Subcutaneous abdominal adipose tissue (tissue), 5 donors: ENCODE data around the gene OR2AE1.

Source experiments
- H3K27ac ChIP-seq: one replicate; pipeline ENCODE4 v1.7.0; 2013; ENCODE audit warnings: low read depth, mild to moderate bottlenecking, inconsistent platforms, low read length, moderate library complexity
- H3K27me3 ChIP-seq, 5 donors: one replicate each; pipeline ENCODE4 v1.7.0; 2013; ENCODE audit warnings: low read length in 5 of 5, inconsistent platforms in 1 of 5; ENCODE audit not compliant: control insufficient read depth in 5 of 5, insufficient read depth in 4 of 5
- H3K36me3 ChIP-seq, 5 donors: one replicate each; pipeline ENCODE4 v1.7.0; 2013; ENCODE audit warnings: low read length in 5 of 5; ENCODE audit not compliant: control insufficient read depth in 5 of 5, insufficient read depth in 5 of 5
- H3K4me1 ChIP-seq, 5 donors: one replicate each; pipeline ENCODE4 v1.7.0; 2013; ENCODE audit warnings: low read length in 5 of 5, mild to moderate bottlenecking in 3 of 5, moderate library complexity in 1 of 5; ENCODE audit not compliant: control insufficient read depth in 5 of 5, insufficient read depth in 5 of 5
- H3K4me3 ChIP-seq, 5 donors: one replicate each; pipeline ENCODE4 v1.7.0; 2013; ENCODE audit warnings: low read length in 5 of 5, low read depth in 1 of 5
- H3K9ac ChIP-seq, 5 donors: one replicate each; pipeline ENCODE4 v1.7.0; 2013; ENCODE audit warnings: low read length in 5 of 5, mild to moderate bottlenecking in 4 of 5, moderate library complexity in 3 of 5
- H3K9me3 ChIP-seq, 5 donors: one replicate each; pipeline ENCODE4 v1.7.0; 2013; ENCODE audit warnings: low read length in 5 of 5; ENCODE audit not compliant: control insufficient read depth in 5 of 5
- donor health status: healthy.
- donor health status: healthy.
- donor health status: healthy.
- donor health status: healthy.
- donor health status: healthy.

The OR2AE1 gene

DNA sequence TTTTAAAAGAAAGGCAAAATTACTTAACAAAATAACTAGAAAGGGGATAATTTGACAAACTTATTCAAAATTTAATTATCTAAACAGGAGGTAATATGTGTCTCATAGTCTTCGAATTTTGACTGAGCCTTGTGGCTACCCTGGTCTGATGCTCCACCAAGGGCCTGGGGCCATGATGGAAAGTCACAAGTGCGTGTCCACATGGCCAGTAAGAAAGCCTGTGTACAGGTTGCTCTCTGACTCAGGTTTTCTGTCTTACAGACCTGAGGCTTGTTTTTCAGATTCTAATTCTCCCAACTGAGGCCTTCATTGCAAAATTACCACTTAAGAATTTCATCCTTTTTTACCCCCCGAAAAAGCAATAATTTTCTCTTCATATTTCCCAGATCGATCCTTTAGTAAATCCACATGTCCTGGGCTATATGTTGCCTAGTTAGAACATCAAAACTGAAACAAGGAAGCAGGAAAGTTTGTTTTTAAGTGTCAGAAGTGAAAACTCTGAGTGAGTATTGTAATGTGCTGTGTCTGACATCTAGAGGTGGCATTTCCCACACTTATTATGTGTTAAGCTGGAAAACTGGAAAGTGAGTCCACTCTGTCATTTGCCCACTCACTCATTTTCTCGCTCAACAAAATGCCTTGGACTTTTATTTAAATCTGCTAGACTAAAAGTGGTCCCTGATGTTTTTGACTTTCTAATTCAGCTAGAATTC is 39.0 kb downstream of the OR2AE1 start:
- no peak overlapping the region for H3K9ac ChIP-seq
- no peaks in the 10 kb centered on the region for H3K27me3 ChIP-seq
- no peak overlapping the region for H3K4me3 ChIP-seq
- no peak overlapping the region for H3K27ac ChIP-seq
- no peaks in the 10 kb centered on the region for H3K36me3 ChIP-seq
- H3K4me1 ChIP-seq: peaks cover 0 to 15% (median 0%) of the 10 kb centered on the region in 5 donors
- H3K9me3 ChIP-seq: no peaks in the 10 kb centered on the region

DNA sequence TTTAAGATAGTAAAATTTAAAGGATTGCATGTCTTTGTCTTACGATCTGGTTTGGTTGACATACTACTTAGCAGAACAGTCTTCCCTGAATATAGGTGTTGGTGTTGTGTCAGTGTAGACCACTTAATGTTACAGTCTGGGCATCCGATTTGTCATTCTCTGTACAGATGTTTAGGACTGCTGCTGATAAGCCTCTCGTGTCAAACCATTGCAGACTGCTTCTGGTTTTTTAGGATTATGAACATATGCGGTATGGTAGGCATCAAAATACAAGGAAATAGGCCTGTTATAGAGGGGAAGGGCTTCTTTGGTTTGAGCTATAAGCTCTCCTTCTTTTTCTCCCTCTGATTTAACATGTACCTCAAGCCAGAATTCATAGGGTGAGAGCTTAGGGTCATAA is 41.6 kb downstream of the OR2AE1 start:
- Histone ChIP-seq H3K9ac (no peak overlapping the region), H3K4me1 (peaks cover 0 to 15% (median 1%) of the 10 kb centered on the region in 5 donors), H3K9me3 (no peaks in the 10 kb centered on the region), H3K36me3 (no peaks in the 10 kb centered on the region), H3K27me3 (no peaks in the 10 kb centered on the region), H3K4me3 (no peak overlapping the region), H3K27ac (no peak overlapping the region)

DNA sequence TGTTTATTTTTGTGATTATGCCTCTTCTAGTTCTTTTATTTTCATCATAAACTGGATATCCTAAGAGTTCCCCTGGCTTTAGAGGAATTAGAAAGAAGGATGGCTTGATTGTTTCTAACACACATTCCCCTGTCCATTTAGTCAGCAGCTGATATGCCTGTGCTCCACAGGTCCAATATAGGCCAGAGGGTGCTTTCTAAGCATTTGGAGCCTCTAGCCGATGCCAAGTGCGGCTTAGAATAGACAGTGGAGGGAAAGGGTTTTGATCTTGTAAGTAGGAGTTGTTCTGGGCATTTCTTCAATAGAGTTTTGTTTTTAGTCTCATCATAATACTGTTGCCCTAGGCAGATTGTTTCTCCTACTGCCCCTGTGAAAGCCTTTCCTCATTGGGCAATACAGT is 42.5 kb downstream of the OR2AE1 start:
- Histone ChIP-seq H3K4me1 (peaks cover 0 to 21% (median 4%) of the 10 kb centered on the region in 5 donors), H3K9me3 (no peaks in the 10 kb centered on the region), H3K9ac (no peak overlapping the region), H3K27me3 (no peaks in the 10 kb centered on the region), H3K36me3 (no peaks in the 10 kb centered on the region), H3K27ac (no peak overlapping the region), H3K4me3 (no peak overlapping the region)

DNA sequence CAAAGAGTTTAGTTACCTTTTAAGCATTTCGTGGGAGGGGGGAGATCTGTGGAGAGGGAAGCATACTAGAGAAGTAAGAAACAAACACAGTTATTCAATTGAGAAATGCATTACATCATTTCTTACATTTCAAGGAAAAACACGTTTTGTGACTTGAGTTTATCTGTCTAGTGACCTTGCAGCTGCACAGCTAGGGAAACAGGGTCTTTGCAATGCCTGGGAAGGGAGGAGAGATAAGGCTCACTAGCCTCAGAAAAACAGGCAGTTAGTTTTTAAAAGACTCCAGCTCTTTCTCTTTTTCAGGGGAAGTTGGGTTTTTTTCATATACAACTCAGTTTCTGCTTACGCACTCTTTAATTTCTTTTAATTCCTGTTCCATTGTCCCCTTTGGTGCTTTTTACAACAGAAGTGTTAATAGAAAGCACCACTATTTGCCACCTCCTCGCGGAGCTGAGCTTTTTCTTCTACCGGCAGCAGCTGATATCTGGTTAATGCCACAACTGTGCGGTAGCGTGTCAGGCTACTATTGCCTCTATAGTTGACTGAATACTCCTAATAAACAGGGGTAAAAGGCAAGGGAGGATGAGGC is 43.5 kb downstream of the OR2AE1 start:
- no peak overlapping the region for H3K9ac ChIP-seq
- no peaks in the 10 kb centered on the region for H3K27me3 ChIP-seq
- H3K4me1 ChIP-seq: peaks cover 0 to 30% (median 9%) of the 10 kb centered on the region in 5 donors
- no peaks in the 10 kb centered on the region for H3K36me3 ChIP-seq
- H3K27ac ChIP-seq: no peak overlapping the region
- H3K9me3 ChIP-seq: no peaks in the 10 kb centered on the region
- no peak overlapping the region for H3K4me3 ChIP-seq

DNA sequence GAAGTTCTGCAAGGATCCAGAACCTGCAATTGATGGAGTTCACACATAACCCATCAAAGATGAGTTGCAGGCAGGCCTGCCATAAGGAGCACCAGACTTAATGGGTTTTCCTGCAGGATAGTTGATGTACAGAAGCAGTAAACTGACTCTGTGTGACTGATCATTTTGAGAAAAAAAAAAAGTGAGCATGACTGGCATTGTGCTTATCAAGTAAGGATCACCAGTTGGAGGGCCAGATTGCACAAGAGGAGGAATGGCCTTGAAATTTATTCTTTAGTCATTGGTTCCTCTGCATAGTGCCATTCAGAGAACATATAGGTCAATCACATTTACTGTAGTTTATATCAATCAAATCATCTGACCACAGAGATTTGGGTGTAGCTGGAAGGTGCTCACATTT is 45.2 kb downstream of the OR2AE1 start:
- Histone ChIP-seq H3K36me3 (no peaks in the 10 kb centered on the region), H3K4me3 (no peak overlapping the region), H3K27ac (no peak overlapping the region), H3K27me3 (no peaks in the 10 kb centered on the region), H3K9ac (no peak overlapping the region), H3K9me3 (no peaks in the 10 kb centered on the region), H3K4me1 (peaks cover 0 to 36% (median 9%) of the 10 kb centered on the region in 5 donors)

DNA sequence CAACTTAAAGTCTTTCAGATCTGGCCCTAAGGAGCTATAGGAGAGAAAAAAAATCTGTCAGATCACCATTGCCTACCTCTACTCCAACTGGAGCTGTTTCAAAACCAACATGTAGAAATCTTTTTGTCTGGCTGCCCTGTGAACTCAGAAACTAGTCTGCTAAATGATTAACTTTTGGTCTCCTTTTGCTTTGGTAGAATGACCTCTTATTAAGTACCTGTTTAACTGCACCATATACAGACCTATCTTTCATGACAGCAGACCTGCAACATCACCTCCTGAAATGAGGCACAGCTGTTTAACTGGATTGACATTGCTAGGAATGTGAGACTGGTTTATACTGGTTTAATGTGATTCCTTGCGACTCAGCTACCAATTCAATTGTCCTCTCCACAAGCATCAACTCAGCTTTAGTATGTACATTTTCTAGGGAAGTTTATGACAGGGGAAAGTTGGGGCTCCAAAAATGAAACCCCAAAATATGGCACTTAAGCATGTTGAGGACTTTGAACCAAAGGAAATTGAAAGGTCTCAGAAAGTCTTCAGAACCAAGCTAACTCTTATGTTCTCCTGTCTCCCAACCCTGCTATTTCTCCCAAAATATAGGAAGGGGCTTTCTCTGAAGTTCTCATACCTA is 47.2 kb downstream of the OR2AE1 start:
- Histone ChIP-seq H3K4me1 (peaks cover 0 to 47% (median 13%) of the 10 kb centered on the region in 5 donors), H3K4me3 (no peak overlapping the region), H3K27me3 (no peaks in the 10 kb centered on the region), H3K9me3 (no peaks in the 10 kb centered on the region), H3K36me3 (no peaks in the 10 kb centered on the region), H3K27ac (peak overlapping the region; percentile 58), H3K9ac (no peak overlapping the region)

DNA sequence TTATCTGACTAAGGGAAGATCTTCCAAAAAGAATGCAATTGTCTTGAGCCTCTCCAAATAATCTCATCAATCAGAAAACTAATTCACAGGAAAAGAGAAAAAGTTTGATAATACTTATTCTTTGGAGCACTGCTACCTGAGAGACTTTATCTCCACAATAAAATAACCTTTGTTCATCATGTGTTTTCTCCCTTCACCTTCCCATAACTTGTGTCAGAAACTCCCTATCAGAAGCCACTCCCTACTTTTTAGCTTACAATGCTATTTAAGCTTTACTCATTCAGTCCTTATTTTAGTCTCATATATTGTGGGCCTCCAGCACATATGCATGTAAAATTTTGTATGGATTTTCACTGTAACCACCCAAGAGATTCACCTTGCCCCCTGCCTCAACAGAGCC is 48.0 kb downstream of the OR2AE1 start:
- H3K9me3 ChIP-seq: no peaks in the 10 kb centered on the region
- H3K4me3 ChIP-seq: no peak overlapping the region
- H3K9ac ChIP-seq: no peak overlapping the region
- H3K4me1 ChIP-seq: peaks cover 0 to 48% (median 21%) of the 10 kb centered on the region in 5 donors
- peak overlapping the region; percentile 58 for H3K27ac ChIP-seq
- no peaks in the 10 kb centered on the region for H3K36me3 ChIP-seq
- no peaks in the 10 kb centered on the region for H3K27me3 ChIP-seq

DNA sequence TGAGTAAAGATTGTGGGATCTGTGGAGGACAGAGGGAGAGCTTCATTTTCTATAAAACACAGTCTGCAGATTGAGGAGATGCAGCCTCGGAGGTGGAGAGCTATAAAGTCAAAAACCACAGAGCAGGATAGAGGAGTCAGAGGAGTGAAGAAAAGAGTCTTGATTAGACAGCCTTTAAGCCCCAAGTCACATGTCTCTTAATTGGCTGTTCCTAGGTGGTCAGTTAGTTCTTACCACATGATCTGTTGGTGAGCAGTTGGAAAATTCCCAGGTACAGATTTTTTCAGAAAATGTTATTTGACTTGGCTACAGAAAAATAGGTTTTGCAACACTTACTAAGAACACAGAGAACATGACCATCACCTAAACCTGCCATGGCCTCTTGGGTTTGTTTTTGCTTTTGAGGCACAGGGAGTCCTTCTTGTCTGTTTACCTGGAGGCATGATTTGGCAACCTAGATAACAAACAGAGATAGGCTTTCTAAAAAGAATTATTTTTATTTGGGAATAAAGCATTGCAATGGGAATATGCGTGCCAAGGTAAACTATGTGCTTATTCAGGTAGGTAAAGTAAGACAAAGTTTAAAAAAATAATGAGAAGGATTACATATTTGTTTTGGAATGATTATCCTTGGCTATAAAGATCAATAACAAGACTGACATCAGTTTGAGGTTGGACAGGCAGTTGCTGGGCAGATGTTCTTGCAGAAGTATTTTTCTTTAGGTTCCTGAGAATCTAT is 49.6 kb downstream of the OR2AE1 start:
- Histone ChIP-seq H3K9me3 (no peaks in the 10 kb centered on the region), H3K4me1 (peaks cover 0 to 60% (median 30%) of the 10 kb centered on the region in 5 donors), H3K9ac (no peak overlapping the region), H3K36me3 (no peaks in the 10 kb centered on the region), H3K27ac (no peak overlapping the region), H3K27me3 (no peaks in the 10 kb centered on the region), H3K4me3 (no peak overlapping the region)
